HepG2 (cell line): ENCODE results near the gene B3GAT3. TPM values are rescaled to one million over a fixed set of nuclear protein-coding genes. Genes with fewer than 3 reads are reported as not detected.

ENCODE experiments used
- HBP1 ChIP-seq: IDR thresholded peaks from 2 replicates; pipeline ENCODE4 v1.6.1; 2016; ENCODE audit warnings: low read depth, control low read depth
- HOXA5 ChIP-seq: sonication (generic); formaldehyde crosslinking; IDR thresholded peaks from 2 replicates; pipeline ENCODE4 v1.4.0; 2020; ENCODE audit warnings: missing genetic modification reagents
- KLF9 ChIP-seq: IDR thresholded peaks from 2 replicates; pipeline ENCODE4 v1.6.1; 2016; ENCODE audit warnings: low read depth
- MTF1 ChIP-seq: sonication (generic); formaldehyde crosslinking; IDR thresholded peaks from 2 replicates; pipeline ENCODE4 v1.5.0; 2020; ENCODE audit warnings: missing genetic modification reagents
- PCBP1 ChIP-seq: fragments of 200-400 bp; formaldehyde crosslinking; IDR thresholded peaks from 2 replicates; pipeline ENCODE4 v1.6.1; 2017; ENCODE audit warnings: mild to moderate bottlenecking, low read depth, low read length, borderline replicate concordance
- SP2 ChIP-seq: sonication (generic); formaldehyde crosslinking; IDR thresholded peaks from 2 replicates; pipeline ENCODE4 v1.5.1; 2020; ENCODE audit warnings: mild to moderate bottlenecking, missing genetic modification reagents
- SRSF4 ChIP-seq: fragments of 200-400 bp; formaldehyde crosslinking; IDR thresholded peaks from one replicate; pipeline ENCODE4 v1.6.1; 2018; ENCODE audit warnings: mild to moderate bottlenecking, low read depth, low read length, moderate library complexity; ENCODE audit not compliant: poor library complexity, severe bottlenecking
- SSRP1 ChIP-seq: IDR thresholded peaks from 2 replicates; pipeline ENCODE4 v1.6.1; 2016; ENCODE audit warnings: control low read depth
- TFAP4 ChIP-seq: sonication (generic); IDR thresholded peaks from 2 replicates; pipeline ENCODE4 v1.6.1; 2016; ENCODE audit warnings: low read depth, borderline replicate concordance
- THAP9 ChIP-seq: sonication (generic); formaldehyde crosslinking; IDR thresholded peaks from 2 replicates; pipeline ENCODE4; 2020; ENCODE audit warnings: missing genetic modification reagents, mild to moderate bottlenecking, borderline replicate concordance
- ZKSCAN1 ChIP-seq: fragments of 150-350 bp; IDR thresholded peaks from 2 replicates; pipeline ENCODE4 v1.6.1; 2014; ENCODE audit warnings: low read length
- ZNF160 ChIP-seq: sonication (generic); formaldehyde crosslinking; IDR thresholded peaks from 2 replicates; pipeline ENCODE4 v1.8.0; 2022; ENCODE audit warnings: mild to moderate bottlenecking, inconsistent platforms, missing genetic modification reagents
- ZNF333 ChIP-seq: sonication (generic); formaldehyde crosslinking; IDR thresholded peaks from 2 replicates; pipeline ENCODE4 v1.4.0; 2020; ENCODE audit warnings: mild to moderate bottlenecking, missing genetic modification reagents, borderline replicate concordance
- ZNF441 ChIP-seq: sonication (generic); formaldehyde crosslinking; IDR thresholded peaks from 2 replicates; pipeline ENCODE4 v1.7.0; 2021; ENCODE audit warnings: missing genetic modification reagents, borderline replicate concordance
- ZNF549 ChIP-seq: sonication (generic); formaldehyde crosslinking; IDR thresholded peaks from 2 replicates; pipeline ENCODE4 v1.5.0; 2020; ENCODE audit warnings: missing genetic modification reagents
- ZNF709 ChIP-seq: sonication (generic); formaldehyde crosslinking; IDR thresholded peaks from 2 replicates; pipeline ENCODE4 v1.5.0; 2020; ENCODE audit warnings: mild to moderate bottlenecking, missing genetic modification reagents
- polyA plus RNA-seq, 8 experiments: library from polyadenylated mRNA; depleted of rRNA in 3 of 8; stranded (reverse) in 7 of 8; unstranded in 1 of 8; fragments of >200 nt; fragmentation: Illumina TruSeq in 4 of 8; extraction: Trizol in 4 of 8; gene quantifications; 2 replicates each; pipeline versions ENCODE4 v1.2.1 to v1.2.3, GENCODE V29; 2011 to 2016; ENCODE audit warnings: low read depth in 4 of 8, missing spikeins in 1 of 8, mixed read lengths in 1 of 8; ENCODE audit not compliant: insufficient read depth in 1 of 8
- total RNA-seq, 5 experiments: library from RNA; depleted of rRNA; stranded (reverse); fragments of >200 nt; fragmentation: Illumina TruSeq; extraction: Trizol; gene quantifications; 2 replicates each; pipeline ENCODE4 v1.2.3, GENCODE V29; 2016; ENCODE audit warnings: low read depth in 1 of 5
- TF ChIP-seq, protein P1 (sequence below): sonication (generic); formaldehyde crosslinking; IDR thresholded peaks from 2 replicates; pipeline ENCODE4 v1.4.0; 2020; ENCODE audit warnings: mild to moderate bottlenecking, missing genetic modification reagents
- TF ChIP-seq, protein P2 (sequence below): sonication (generic); formaldehyde crosslinking; IDR thresholded peaks from 2 replicates; pipeline ENCODE4 v1.8.1; 2023; ENCODE audit warnings: mild to moderate bottlenecking, moderate library complexity, missing genetic modification reagents
- TF ChIP-seq, protein P3 (sequence below), 2 experiments: sonication (generic) in 1 of 2; formaldehyde crosslinking in 1 of 2; IDR thresholded peaks; 2 replicates each; pipeline versions ENCODE4 v1.4.0 to v1.6.1; 2018 to 2020; ENCODE audit warnings: missing genetic modification reagents in 2 of 2, borderline replicate concordance in 1 of 2, low read depth in 1 of 2, mild to moderate bottlenecking in 1 of 2, missing biosample characterization in 1 of 2

The B3GAT3 gene
- total and polyA plus RNA-seq, 2 of the 13 experiments (the other 11 are each of a cell fraction or from before 2014, with no cell fraction given), result 21.3 to 26.1 TPM

DNA sequence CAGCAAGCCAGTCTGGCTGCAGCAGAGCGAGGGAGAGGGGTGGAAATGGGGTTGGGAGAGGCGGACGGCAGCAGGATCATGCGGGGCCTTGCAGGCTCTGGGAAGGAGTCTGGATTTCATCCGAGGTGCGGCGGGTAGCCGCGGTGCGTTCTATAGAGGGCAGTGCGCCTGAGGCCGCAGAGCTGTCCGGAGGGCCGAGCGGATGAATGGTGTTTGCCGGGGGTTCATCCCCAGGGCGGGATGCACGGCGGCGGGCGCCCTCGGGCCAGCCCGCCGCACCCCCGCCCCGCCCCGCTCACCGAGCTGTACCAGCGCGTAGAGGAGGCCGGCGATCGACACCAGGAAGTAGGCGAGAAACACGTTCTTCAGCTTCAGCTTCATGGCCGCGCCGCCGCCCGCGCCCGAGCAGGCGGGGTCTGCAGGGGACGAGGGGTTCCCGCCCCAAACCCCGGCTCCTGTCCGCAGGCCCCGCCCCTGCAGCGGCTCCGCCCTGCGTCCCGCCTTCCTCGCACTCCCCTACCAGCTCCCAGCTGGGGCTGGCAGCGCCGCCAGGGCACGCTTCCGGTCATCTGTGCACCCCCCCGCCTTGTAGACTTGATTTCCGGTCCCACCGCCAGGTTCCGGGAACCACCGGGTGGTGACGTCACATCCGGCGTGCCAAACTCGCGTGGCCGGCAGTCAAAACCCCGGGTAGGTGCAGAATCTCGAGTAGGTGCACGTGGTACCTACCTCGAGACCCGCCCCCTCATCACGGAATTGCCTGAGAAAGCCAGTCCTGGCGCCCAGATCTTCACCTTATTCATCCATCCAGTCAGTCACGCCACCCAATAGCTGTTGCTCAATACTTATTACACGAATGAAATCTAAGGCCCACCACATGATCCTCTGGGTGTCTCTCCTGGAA is at the start of gene B3GAT3 (continued):
- TF ChIP-seq THAP9 (CRISPR knock-in tag), result peak; percentile 85; the same call in 1 of the 2 replicates
- TF ChIP-seq, protein P1, sequence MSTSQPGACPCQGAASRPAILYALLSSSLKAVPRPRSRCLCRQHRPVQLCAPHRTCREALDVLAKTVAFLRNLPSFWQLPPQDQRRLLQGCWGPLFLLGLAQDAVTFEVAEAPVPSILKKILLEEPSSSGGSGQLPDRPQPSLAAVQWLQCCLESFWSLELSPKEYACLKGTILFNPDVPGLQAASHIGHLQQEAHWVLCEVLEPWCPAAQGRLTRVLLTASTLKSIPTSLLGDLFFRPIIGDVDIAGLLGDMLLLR (CRISPR knock-in tag), result peak; percentile 95; the same call in 1 of the 2 replicates
- TF ChIP-seq ZKSCAN1, result 0 out of 2 replicates have a peak, but pooled peaks have one; percentile 23
- no peak for TF ChIP-seq PCBP1
- no peak for TF ChIP-seq MTF1
- no peak for TF ChIP-seq ZNF333 (CRISPR knock-in tag)
- no peak; the same call in 1 of the 2 replicates for TF ChIP-seq ZNF441 (CRISPR knock-in tag)
- TF ChIP-seq ZNF160 (CRISPR knock-in tag), result peak; percentile 70; the same call in 1 of the 2 replicates
- TF ChIP-seq ZNF549 (CRISPR knock-in tag), result no peak
- TF ChIP-seq TFAP4, result peak; percentile 98
- TF ChIP-seq, protein P2, sequence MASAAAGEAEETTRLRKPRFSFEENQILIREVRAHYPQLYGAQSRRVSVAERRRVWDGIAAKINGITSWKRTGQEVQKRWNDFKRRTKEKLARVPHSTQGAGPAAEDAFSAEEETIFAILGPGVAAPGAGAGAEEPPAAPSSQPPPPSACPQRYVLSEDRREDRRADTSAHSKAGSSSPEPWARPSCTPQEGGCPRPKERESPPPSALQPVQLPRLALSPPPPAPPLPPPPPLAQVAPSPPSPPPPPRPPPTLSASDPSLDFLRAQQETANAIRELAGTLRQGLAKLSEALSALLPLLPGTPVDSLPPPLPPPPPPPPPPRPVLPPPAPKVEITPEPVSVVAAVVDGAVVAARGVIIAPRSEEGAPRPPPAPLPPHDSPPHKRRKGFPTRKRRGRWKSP (CRISPR knock-in tag), result peak; percentile 47; the same call in 1 of the 2 replicates
- TF ChIP-seq, protein P3, sequence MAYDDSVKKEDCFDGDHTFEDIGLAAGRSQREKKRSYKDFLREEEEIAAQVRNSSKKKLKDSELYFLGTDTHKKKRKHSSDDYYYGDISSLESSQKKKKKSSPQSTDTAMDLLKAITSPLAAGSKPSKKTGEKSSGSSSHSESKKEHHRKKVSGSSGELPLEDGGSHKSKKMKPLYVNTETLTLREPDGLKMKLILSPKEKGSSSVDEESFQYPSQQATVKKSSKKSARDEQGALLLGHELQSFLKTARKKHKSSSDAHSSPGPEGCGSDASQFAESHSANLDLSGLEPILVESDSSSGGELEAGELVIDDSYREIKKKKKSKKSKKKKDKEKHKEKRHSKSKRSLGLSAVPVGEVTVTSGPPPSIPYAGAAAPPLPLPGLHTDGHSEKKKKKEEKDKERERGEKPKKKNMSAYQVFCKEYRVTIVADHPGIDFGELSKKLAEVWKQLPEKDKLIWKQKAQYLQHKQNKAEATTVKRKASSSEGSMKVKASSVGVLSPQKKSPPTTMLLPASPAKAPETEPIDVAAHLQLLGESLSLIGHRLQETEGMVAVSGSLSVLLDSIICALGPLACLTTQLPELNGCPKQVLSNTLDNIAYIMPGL (CRISPR knock-in tag; IDR thresholded peaks at IDR 0.05; ENCODE audit: borderline replicate concordance in 1 of 2, low read depth in 1 of 2), result peak in 1 of 2 experiments; percentile 86; a peak in 2 of 4 replicates
- no peak; the same call in none of the 2 replicates for TF ChIP-seq HBP1 (CRISPR knock-in tag)
- peak; percentile 63; the same call in 1 of the 2 replicates for TF ChIP-seq ZNF709 (CRISPR knock-in tag)
- no peak for TF ChIP-seq SSRP1 (CRISPR knock-in tag)
- peak; percentile 76 for TF ChIP-seq SP2
- TF ChIP-seq HOXA5 (CRISPR knock-in tag), result 0 out of 2 replicates have a peak, but pooled peaks have one; percentile 15
- no peak for TF ChIP-seq KLF9 (CRISPR knock-in tag)
- no peak for TF ChIP-seq SRSF4
